D721Med (cell line): ENCODE data around the gene SMC3.

Experiments
- DNase-seq: peaks from one replicate; pipeline ENCODE4 v3.0.0; 2011; ENCODE audit warnings: low spot score; ENCODE audit not compliant: insufficient read length
- FAIRE-seq: peaks from 2 replicates; lab custom pipeline; 2011; peaks lifted over from hg19 to GRCh38; lab: Jason Lieb, UNC
- TF ChIP-seq, protein P1 (sequence below): IDR thresholded peaks from 2 replicates; pipeline ENCODE4 v1.5.1; 2012; ENCODE audit warnings: mild to moderate bottlenecking, control low read depth; ENCODE audit not compliant: insufficient read depth; ENCODE audit errors: missing control alignments

Gene SMC3

DNA sequence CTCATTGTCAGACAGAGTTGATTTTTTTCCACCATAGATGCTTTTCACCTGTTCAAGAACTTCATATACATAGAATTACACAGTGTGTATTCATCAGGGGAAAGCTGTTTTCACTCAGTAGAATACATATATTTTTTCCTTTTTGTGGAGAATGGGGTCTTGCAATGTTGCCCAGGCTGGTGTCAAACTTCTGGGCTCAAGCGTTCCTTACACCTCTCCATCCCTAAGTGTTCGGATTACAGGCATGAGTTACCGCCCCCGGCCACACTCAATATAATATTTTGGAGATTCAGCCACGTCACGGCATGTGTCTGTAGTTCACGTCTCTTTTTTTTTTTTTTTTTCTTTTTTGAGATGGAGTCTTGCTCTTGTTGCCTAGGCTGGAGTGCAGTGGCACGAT lies 7.5 kb upstream of the SMC3 start:
- FAIRE-seq (no peak), DNase-seq (no peak)
- TF ChIP-seq, protein P1, sequence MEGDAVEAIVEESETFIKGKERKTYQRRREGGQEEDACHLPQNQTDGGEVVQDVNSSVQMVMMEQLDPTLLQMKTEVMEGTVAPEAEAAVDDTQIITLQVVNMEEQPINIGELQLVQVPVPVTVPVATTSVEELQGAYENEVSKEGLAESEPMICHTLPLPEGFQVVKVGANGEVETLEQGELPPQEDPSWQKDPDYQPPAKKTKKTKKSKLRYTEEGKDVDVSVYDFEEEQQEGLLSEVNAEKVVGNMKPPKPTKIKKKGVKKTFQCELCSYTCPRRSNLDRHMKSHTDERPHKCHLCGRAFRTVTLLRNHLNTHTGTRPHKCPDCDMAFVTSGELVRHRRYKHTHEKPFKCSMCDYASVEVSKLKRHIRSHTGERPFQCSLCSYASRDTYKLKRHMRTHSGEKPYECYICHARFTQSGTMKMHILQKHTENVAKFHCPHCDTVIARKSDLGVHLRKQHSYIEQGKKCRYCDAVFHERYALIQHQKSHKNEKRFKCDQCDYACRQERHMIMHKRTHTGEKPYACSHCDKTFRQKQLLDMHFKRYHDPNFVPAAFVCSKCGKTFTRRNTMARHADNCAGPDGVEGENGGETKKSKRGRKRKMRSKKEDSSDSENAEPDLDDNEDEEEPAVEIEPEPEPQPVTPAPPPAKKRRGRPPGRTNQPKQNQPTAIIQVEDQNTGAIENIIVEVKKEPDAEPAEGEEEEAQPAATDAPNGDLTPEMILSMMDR, result no peak

DNA sequence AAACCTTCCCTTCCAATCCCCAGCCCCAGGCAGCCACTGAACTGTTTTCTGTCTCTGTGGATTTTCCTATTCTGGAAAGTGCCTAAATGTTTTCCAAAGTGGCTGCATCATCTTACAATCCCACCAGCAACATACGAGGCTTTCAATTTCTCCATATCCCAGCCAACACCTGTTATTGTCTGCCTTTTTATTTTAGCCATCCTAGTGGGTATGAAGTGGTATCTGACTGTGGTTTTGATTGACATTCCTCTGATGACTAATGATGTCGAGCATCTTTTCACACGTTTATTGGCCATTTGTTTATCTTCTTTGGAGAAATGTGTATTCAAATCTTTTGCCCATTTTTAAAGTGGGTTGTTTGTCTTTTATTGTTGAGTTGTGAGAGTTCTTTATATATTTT lies 6.2 kb upstream of the SMC3 start:
- DNase-seq (no peak), FAIRE-seq (no peak)
- TF ChIP-seq, protein P1, result no peak

DNA sequence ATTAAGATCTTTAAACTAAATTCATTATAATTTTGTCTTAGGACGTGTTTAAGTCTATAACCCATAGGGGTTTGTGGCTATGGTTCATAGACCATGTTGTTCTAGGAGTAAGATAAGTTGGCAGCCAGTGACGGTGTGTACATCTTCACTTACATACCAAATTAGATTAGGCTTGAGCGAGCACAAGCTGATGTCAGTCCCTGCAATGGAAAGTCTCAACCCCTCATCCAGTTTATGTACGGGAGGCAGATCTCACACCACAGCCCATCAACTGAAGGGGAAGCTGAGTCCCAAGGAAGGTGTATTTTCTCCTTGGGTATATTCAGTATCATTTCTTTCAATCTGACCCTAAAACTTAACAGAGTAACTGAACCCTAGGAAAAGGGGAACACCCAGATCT lies 5.1 kb upstream of the SMC3 start:
- DNase-seq (no peak), FAIRE-seq (no peak)
- TF ChIP-seq, protein P1, result no peak

DNA sequence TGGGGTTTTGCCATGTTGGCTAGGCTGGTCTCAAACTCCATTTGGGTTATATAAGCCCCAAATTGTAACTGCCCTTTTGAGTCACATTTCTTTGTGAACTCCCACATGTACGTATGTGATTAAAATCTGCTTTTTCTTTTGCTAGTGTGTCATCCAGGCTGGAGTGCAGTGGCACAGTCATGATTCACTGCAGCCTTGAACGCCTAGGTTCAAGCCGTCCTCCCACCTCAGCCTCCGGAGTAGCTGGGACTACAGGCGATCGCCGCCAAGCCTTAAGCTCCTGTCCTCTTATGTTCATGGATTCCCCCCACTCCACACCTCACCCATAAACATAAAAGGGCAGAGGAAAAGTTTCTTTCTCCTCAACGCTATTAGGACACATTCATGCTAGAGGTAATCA lies 4.4 kb upstream of the SMC3 start:
- DNase-seq, result no peak
- no peak for FAIRE-seq
- TF ChIP-seq, protein P1, result no peak

DNA sequence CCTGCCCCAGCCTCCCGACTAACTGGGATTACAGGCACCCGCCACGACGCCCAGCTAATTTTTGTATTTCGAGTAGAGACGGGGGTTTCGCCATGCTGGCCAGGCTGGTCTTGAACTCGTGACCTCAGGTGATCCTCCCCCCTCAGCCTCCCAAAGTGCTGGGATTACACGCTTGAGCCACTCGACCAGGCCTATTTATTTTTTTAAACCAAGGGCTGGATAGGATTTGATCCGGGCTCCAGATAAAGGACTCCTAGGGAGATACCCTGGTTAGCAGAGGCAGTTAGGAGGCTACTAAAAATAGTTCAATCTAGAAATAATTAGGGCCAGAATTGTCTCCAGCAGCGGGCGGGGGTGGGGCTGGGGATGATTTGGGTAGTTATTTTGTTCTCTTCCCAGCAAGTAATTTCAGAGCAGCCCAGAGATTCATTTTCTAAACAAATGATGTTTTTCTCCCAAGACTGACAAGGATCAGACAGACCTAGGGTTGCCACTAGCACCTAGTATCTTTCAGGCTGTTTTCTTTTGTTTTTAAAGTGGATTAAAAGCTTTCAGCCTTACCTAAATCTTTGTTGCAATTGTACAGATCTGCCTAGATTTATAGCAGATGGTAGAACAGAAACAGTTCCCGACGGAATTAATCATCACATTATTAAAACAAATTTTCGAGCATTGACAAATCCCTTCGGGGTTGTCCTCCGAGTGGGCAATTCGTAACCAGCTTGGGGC lies 859 bp upstream of the SMC3 start:
- no peak for FAIRE-seq
- TF ChIP-seq, protein P1, result no peak
- DNase-seq, result no peak

DNA sequence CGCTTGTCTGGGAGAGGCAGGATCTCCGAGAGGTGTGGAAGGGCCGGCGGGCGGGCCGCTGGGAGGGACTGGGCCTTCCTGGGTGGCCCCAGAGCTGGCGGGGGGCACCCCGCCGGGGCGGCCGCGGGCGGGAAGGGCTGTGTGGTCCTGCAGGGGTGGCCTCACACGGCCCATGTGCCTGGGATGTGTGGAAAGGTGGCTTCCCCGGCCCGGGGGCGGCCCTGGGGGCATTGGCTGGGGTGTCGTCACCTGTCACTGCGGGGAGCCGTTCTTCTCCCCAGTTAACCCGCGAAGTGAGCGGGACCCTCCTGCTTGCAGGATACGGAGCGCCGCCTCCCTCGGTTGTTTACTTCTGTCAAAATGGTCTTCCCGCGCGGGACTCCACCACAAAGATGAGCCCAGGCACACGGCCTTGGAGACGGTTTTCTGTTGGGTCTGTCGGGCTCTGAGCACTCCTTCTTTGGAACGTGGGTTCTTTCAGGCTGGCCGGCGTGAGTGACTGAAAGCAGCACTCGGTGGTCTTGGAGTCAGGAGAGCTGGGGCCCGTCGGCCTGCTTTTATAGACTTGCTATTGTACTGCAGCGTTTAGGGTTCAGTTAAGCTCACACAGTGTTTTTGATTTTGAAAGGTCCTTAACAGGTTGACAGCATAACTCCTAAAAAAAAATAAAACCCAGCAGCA lies 700 bp downstream of the SMC3 start:
- DNase-seq (no peak), FAIRE-seq (no peak)
- TF ChIP-seq, protein P1, result no peak

DNA sequence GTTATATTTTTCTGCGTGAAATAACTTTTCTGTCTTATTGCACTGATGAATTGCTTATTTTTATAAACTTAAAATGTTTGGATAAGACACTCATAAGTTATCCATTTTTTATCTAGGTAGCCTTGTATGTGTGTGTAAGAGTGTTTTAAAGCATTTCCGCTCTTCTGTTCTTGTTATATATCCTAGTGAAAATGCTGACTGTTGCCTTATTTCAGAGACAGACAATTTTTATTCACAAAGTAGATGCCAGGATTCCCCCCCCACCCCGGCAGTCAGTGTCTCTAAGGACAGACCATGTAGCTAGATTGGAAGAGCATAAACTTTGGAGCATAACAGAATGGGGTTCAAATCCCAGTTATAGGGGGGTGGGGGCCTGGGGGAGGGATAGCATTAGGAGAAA lies 1.6 kb downstream of the SMC3 start:
- DNase-seq (no peak), FAIRE-seq (no peak)
- TF ChIP-seq, protein P1, result no peak
